ENCODE measurements around the gene ARID3B. TPM values are rescaled to one million over a fixed set of nuclear protein-coding genes. Genes with fewer than 3 reads are reported as not detected.

Gene ARID3B
- total RNA-seq, 1 donor = 2.6 TPM

DNA sequence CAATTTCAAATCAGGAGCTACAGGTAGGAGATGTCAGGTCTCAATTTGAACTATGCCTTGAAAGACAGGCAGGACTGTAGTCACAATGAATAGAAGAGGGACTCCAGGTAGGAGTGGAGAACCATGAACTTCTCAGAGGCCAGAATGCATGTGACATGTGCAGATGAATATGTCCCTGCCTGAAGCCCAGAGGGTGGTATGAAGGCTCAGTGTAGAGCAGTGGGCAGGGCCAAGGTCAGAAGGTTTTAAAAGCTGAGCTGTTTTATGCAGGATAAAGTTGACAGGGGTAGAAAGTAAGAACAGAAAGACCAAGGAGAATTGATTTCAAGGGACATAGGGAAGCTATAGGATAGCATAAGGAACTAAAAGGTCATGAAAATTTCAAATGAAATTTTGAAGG, 105.5 kb downstream of the ARID3B start:
- TF ChIP-seq, protein P1, sequence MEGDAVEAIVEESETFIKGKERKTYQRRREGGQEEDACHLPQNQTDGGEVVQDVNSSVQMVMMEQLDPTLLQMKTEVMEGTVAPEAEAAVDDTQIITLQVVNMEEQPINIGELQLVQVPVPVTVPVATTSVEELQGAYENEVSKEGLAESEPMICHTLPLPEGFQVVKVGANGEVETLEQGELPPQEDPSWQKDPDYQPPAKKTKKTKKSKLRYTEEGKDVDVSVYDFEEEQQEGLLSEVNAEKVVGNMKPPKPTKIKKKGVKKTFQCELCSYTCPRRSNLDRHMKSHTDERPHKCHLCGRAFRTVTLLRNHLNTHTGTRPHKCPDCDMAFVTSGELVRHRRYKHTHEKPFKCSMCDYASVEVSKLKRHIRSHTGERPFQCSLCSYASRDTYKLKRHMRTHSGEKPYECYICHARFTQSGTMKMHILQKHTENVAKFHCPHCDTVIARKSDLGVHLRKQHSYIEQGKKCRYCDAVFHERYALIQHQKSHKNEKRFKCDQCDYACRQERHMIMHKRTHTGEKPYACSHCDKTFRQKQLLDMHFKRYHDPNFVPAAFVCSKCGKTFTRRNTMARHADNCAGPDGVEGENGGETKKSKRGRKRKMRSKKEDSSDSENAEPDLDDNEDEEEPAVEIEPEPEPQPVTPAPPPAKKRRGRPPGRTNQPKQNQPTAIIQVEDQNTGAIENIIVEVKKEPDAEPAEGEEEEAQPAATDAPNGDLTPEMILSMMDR (IDR thresholded peaks at IDR 0.05; ENCODE audit: insufficient read depth, low read depth, low read length) = no peak
- DNase-seq (ENCODE audit: low read depth) = no peak
- no peak overlapping the region for H3K4me3 ChIP-seq (ENCODE audit: low read depth, low read length)

Other genes with a start within 250 kb of the ARID3B start
- gene CYP11A1, start 173.6 kb upstream of the ARID3B start, total RNA-seq = 0.64 and 0.86 TPM in 2 replicates
- gene SEMA7A, start 107.3 kb upstream of the ARID3B start, total RNA-seq = 16.8 and 24.6 TPM in 2 replicates
- gene UBL7, start 80.1 kb upstream of the ARID3B start, total RNA-seq = 37.0 and 42.7 TPM in 2 replicates
- 33.2 and 38.4 TPM in 2 replicates for gene CLK3, start 74.6 kb downstream of the ARID3B start, total RNA-seq
- gene EDC3, start 154.8 kb downstream of the ARID3B start, total RNA-seq = 9.7 and 11.7 TPM in 2 replicates
- gene CYP1A1, start 184.3 kb downstream of the ARID3B start, total RNA-seq = not detected in 2 replicates
- gene CYP1A2, start 207.6 kb downstream of the ARID3B start, total RNA-seq = not detected in 2 replicates
- 32.2 and 33.2 TPM in 2 replicates for gene CSK, start 240.9 kb downstream of the ARID3B start, total RNA-seq